Sigmoid colon (tissue), 4 donors: ENCODE results near the gene VSTM2L.

ENCODE experiments used
- EP300 ChIP-seq, 4 donors: sonication (generic); formaldehyde crosslinking; IDR thresholded peaks; one replicate each; pipeline ENCODE4 v1.6.1; 2017; ENCODE audit warnings: antibody characterized with exemption in 4 of 4
- POLR2A ChIP-seq, 2 donors: fragments of 450-650 bp; IDR thresholded peaks; one replicate each; pipeline ENCODE4 v1.6.1; 2016; ENCODE audit warnings: antibody characterized with exemption in 2 of 2, mild to moderate bottlenecking in 2 of 2, moderate library complexity in 2 of 2
- POLR2AphosphoS5 ChIP-seq, 4 donors: sonication (generic); formaldehyde crosslinking; IDR thresholded peaks; one replicate each; pipeline ENCODE4 v1.6.1; 2017; ENCODE audit warnings: antibody characterized with exemption in 4 of 4
- TF ChIP-seq, protein P1 (sequence below), 4 experiments: fragments of 450-650 bp in 3 of 4; fragments of 200-600 bp in 1 of 4; IDR thresholded peaks; one replicate each; pipeline ENCODE4 v1.5.1; 2016 to 2019; ENCODE audit warnings: antibody characterized with exemption in 4 of 4, mild to moderate bottlenecking in 3 of 4, moderate library complexity in 2 of 4

- TF ChIP-seq, protein P1, sequence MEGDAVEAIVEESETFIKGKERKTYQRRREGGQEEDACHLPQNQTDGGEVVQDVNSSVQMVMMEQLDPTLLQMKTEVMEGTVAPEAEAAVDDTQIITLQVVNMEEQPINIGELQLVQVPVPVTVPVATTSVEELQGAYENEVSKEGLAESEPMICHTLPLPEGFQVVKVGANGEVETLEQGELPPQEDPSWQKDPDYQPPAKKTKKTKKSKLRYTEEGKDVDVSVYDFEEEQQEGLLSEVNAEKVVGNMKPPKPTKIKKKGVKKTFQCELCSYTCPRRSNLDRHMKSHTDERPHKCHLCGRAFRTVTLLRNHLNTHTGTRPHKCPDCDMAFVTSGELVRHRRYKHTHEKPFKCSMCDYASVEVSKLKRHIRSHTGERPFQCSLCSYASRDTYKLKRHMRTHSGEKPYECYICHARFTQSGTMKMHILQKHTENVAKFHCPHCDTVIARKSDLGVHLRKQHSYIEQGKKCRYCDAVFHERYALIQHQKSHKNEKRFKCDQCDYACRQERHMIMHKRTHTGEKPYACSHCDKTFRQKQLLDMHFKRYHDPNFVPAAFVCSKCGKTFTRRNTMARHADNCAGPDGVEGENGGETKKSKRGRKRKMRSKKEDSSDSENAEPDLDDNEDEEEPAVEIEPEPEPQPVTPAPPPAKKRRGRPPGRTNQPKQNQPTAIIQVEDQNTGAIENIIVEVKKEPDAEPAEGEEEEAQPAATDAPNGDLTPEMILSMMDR (IDR thresholded peaks at IDR 0.05): no peak
- no peak for TF ChIP-seq EP300 (IDR thresholded peaks at IDR 0.05)
- TF ChIP-seq POLR2AphosphoS5 (IDR thresholded peaks at IDR 0.05): no peak
- TF ChIP-seq POLR2A (IDR thresholded peaks at IDR 0.05): no peak
Measured at GRCh38 chr20:37945091-37945547, 42.2 kb downstream of the VSTM2L start.
